GM12878 (cell line): Measurements from ENCODE around the gene FOXL1. TPM values are rescaled to one million over a fixed set of nuclear protein-coding genes. Genes with fewer than 3 reads are reported as not detected.

Source experiments
- ESRRA ChIP-seq: IDR thresholded peaks from 2 replicates; pipeline ENCODE4 v1.6.1; 2012; ENCODE audit warnings: mild to moderate bottlenecking, low read length, improper control_type of control experiment
- HSF1 ChIP-seq: fragments of 150-350 bp; IDR thresholded peaks from 2 replicates; pipeline ENCODE4 v1.6.1; 2014; ENCODE audit warnings: mild to moderate bottlenecking, low read depth, low read length
- IKZF1 ChIP-seq: fragments of 450-650 bp; conservative IDR thresholded peaks from 2 replicates; pipeline ENCODE4 v1.6.1; 2017; ENCODE audit warnings: antibody characterized with exemption, mild to moderate bottlenecking
- IKZF2 ChIP-seq, 2 experiments: fragments of 450-650 bp; IDR thresholded peaks; 2 replicates each; pipeline ENCODE4 v1.6.1; 2017; ENCODE audit warnings: mild to moderate bottlenecking in 2 of 2, moderate library complexity in 2 of 2
- JUND ChIP-seq: IDR thresholded peaks from 2 replicates; pipeline ENCODE4 v1.6.1; 2012; ENCODE audit warnings: low read depth, mild to moderate bottlenecking, low read length, improper control_type of control experiment, moderate library complexity
- REST ChIP-seq: IDR thresholded peaks from 2 replicates; pipeline ENCODE4 v1.6.1; 2012; ENCODE audit warnings: mild to moderate bottlenecking, low read depth, low read length
- SUPT20H ChIP-seq: IDR thresholded peaks from 2 replicates; pipeline ENCODE4 v1.6.1; 2011; ENCODE audit warnings: low read depth, mild to moderate bottlenecking, low read length, moderate library complexity, borderline replicate concordance; ENCODE audit not compliant: control insufficient read depth
- ZBTB11 ChIP-seq: fragments of 450-650 bp; formaldehyde crosslinking; IDR thresholded peaks from 2 replicates; pipeline ENCODE4 v1.5.0; 2022; ENCODE audit warnings: mild to moderate bottlenecking, missing genetic modification characterization
- ZNF24 ChIP-seq: fragments of 450-650 bp; IDR thresholded peaks from 2 replicates; pipeline ENCODE4 v1.6.1; 2017; ENCODE audit warnings: antibody characterized with exemption, mild to moderate bottlenecking
- ZNF384 ChIP-seq: IDR thresholded peaks from 2 replicates; pipeline ENCODE4 v1.6.1; 2012; ENCODE audit warnings: low read depth, mild to moderate bottlenecking, low read length, improper control_type of control experiment, borderline replicate concordance
- polyA plus RNA-seq, 11 experiments: library from polyadenylated mRNA; depleted of rRNA in 4 of 11; unstranded in 6 of 11; stranded (reverse) in 5 of 11; fragments of >200 nt; fragmentation: Nextera tagmentation in 4 of 11; fragmentation: Illumina TruSeq in 1 of 11; extraction: Ambion mirVana in 4 of 11; extraction: Trizol in 1 of 11; gene quantifications; 1 replicate in 1 of 11; 2 replicates in 10 of 11; pipeline versions ENCODE4 v1.2.1 to v1.2.3, GENCODE V29; 2011 to 2016; ENCODE audit warnings: inconsistent platforms in 2 of 11, missing spikeins in 2 of 11, low read depth in 1 of 11
- total RNA-seq, 4 experiments: library from RNA; depleted of rRNA in 3 of 4; stranded (reverse); fragments of >200 nt in 3 of 4; fragmentation: Illumina TruSeq in 1 of 4; extraction: Trizol in 1 of 4; gene quantifications; 2 replicates each; pipeline versions ENCODE4 v1.2.1 to v1.2.3, GENCODE V29; 2013 to 2021

Gene FOXL1
- total and polyA plus RNA-seq, 10 of the 15 experiments (the other 5 are each of a cell fraction or from before 2014, with no cell fraction given), result 0.05 TPM; not detected in 9

- TF ChIP-seq REST (no peak), ZBTB11 (CRISPR knock-in tag) (no peak), HSF1 (no peak), ZNF24 (no peak), ESRRA (no peak), JUND (no peak), ZNF384 (no peak), IKZF1 (no peak), SUPT20H (no peak), IKZF2 (IDR thresholded peaks at IDR 0.05) (no peak)
Observed at GRCh38 chr16:86534779-86535615, 43.4 kb upstream of the FOXL1 start (continued).
